GM21619 (cell line): Measurements from ENCODE around the gene PLOD3.
"Not testable (repeated sequence)": the region's sequence is repeated elsewhere in the genome, so short reads cannot be mapped to it uniquely, and the experiment has no call there.

Source experiments
- ATAC-seq: cut with Tn5 transposase; IDR thresholded peaks from one replicate; pipeline ENCODE4 v1.9.1; 2021; ENCODE audit not compliant: unreplicated experiment

Gene PLOD3

GRCh38 chr7:101217388-101218235 lies at the start of gene PLOD3, which contains the start of gene ZNHIT1:
Gene PLOD3 (minus strand): TSS chr7:101217581. CDS start chr7:101217274, 307 bp downstream.
Gene ZNHIT1 (plus strand): TSS chr7:101218165. CDS start chr7:101218196, 31 bp downstream.
- ATAC-seq: peak; percentile 64

GRCh38 chr7:101265622-101266516 lies 48.5 kb upstream of the PLOD3 start:
- ATAC-seq: no peak

- not testable (repeated sequence) for ATAC-seq
Measured at GRCh38 chr7:101264102-101264706, 46.8 kb upstream of the PLOD3 start.

DNA sequence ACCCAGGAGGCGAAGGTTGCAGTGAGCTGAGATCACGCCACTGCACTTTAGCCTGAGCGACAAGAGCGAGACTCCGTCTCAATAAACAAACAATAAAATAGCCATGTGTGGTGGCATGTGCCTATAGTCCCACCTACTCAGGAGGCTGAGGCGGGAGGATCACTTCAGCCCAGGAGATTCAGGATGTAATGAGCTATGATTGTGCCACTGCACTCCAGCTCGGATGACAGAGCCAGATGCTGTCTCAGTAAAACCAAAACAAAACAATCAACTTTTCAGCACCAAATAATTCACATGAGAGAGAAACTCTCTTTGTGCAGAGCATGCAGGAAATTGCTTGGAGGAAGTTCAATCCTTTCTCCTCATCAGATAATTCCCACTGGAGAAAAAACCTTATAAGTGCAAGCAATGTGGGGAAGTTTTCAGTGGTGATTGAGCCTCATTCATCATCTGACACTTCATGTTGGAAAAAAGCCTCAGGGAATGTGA lies 40.9 kb upstream of the PLOD3 start:
- no peak for ATAC-seq

DNA sequence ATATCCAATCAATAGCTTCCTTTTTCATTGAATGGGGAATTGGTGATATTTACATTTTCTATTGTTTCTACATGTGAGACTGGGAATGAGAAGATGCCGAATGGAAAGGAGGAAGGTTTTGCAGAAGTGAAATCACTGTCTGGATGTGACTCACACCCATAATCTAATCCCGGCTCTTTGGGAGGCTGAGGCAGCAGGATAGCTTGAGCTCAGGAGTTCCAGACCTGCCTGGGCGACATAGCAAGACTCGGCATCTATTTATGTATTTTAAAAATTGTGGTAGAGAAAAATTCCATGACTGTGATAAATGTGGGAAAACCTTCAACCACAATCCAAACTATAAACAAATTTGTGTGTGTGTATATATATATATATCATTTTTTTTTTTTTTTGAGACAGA lies 38.4 kb upstream of the PLOD3 start:
- no peak for ATAC-seq

DNA sequence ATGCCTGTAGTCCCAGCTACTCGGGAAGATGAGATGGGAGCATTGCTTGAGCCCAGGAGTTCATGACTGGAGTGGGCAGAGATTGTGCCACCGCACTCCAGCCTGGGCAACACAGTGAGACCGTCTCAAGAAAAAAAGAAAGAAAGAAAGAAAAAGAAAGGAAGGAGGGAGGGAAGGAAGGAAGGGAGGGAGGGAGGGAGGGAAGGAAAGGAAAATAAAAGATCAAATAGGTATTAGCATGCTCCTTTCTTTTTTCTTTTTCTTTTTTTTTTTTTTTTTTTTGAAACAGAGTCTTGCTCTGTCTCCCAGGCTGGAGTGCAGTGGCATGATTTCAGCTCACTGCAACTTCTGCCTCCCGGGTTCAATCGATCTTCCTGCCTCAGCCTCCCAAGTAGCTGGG lies 35.8 kb upstream of the PLOD3 start:
- ATAC-seq: not testable (repeated sequence)

GRCh38 chr7:101251871-101252659 lies 34.7 kb upstream of the PLOD3 start:
- ATAC-seq: peak; percentile 98

DNA sequence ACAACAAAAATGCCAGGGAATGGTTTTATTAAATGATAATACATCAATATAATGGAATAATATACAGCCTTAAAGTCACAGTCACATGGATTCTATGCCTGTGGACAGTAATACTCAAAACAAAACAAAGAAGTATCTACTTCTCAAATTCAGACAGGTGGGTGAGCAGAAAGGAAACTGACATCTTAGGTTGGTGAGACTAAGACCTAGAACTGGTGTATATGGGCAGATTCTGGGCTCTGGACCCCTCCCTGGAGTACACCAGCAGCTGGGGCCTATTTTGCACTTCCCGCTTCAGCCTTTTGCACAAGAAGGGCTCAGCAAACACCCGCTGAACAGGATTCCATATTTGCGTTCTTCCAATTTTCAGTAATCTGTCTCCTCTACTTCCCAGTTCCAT lies 32.9 kb upstream of the PLOD3 start:
- no peak for ATAC-seq

GRCh38 chr7:101248276-101248675 lies 30.9 kb upstream of the PLOD3 start:
- ATAC-seq: no peak

DNA sequence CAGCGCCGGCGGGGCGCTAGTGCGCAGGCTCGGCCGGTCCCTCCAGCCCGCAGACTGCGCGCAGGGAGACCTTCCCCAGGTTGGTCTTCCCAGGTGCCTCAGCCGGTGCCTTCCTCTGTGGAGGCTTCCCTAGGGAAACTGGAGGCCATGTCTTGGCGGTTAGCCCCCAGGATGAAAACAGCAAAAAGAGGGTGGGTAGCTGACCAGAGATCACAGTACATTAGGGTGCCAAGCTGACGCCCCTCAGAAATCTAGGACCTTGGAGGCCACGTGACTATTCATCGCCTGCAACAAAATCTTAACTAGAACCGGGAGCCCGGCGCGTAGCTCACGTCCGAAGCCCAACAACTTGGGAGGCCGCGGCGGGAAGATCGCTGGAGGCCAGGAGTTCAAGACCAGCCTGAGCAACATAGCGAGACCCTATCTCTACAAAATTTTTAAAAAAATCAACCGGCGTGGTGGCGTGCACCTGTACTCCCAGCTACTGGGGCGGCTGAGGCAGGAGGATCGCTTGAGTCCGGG lies 27.8 kb upstream of the PLOD3 start:
- no peak for ATAC-seq

DNA sequence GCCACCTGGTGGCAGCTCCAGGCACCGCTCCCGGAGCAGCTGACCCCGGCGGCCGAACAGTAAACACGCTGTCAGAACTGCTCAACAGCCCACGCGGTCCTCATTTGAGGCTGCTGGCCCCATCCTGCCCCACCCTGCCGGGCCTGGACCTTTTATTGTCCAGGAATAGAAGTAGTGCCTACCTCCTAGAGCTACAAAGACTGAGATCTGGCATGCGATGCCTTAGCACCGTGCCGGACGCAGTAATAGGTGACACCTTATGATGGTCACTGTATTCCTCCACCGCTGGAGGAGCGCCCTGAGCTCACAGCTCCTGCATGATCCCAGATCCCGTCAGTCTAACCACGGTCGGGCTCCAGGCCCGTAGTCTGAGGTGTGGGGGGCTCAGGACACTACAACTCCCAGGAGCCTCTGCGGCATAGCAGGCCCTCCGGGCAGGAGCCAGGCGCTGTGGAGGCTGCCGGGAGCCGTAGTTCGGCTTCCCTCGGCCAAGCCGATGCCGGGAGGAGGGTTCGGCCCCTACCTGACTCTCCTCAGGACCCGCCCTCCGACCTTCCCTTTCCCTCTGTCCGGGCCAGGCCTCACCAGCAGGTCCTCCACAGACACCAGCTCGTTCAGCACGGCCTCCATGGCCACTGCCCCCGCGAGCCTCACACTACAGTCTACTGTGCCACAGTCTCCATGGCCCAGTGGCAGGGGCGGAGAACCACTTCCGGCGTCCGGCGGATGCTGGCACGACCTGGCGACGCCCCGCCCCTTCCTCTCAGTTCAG lies 27.2 kb upstream of the PLOD3 start, which contains the start of gene FIS1:
Gene FIS1, minus strand, starts transcription at position 707 of the 772 bp plus-strand sequence. Its CDS starts 77 bp downstream, at position 630.
- peak; percentile 86 for ATAC-seq

DNA sequence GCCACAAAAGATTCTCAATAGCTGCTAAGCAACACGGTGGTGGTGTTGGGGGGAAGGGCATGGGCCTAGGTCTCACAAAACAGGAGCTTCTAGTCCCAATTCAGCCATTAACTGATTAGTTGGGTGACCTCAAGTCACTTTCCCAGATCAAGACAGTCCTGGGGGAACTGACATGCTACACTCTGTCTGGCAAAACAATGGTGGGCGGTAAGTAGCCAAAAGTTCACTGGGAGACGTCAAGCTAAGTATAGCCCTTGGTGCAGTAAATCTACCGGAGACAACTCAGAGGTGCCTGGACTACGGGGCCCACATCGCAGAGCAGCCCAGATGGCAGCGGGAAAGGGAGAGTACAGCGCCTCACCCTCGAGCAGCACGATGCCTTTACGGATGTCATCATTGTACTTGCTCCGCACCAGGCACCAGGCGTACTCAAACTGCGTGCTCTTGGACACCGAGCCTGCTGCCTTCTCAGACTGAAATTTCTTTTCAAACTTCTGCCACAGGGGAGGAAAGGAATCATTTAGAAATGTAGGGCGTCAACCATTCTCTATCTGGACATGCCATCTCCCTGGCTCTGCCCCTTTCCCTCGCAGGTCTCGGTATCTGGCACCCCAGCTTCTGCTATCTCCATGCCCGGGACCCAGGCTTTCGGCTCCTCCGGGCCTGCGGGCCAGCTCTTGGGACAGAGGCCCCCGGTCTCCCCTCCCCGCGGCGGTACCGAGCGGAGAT lies 26.4 kb upstream of the PLOD3 start:
- ATAC-seq: no peak

DNA sequence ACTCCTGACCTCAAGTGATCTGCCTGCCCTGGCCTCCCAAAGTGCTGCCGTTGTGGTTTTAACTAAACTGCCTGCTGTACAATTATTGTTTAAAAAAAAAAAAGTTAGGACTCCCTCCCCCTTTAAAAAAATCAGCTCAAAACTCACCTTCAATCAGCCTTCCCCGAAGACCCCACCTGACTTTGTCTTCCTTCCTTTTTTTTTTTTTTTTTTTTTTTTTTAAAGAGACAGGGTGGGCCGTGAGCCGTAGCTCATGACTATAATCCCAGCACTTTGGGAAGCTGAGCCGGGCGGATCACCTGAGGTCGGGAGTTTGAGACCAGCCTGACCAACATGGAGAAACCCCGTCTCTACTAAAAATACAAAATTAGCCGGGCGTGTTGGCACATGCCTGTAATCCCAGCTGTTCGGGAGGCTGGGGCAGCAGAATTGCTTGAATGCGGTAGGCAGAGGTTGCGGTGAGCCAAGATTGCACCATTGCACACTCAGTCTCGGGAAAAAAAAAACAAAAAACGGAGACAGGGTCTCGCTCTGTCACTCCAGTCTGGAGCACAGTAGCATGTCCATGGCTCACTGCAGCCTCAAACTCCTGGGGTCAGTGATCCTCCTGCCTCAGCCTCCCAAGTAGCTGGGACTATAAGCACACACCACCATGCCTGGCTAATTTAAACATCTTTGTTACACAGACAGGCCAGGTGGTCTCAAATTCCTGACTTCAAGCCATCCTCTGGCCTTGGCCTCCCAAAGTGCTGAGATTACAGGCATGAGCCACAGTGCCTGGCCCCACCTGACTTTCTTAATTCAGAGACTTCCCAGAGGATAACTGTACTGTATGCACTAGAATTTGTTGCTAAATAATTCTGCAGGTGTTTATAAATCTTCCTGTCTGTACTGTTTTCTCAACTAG lies 24.3 kb upstream of the PLOD3 start:
- no peak for ATAC-seq

DNA sequence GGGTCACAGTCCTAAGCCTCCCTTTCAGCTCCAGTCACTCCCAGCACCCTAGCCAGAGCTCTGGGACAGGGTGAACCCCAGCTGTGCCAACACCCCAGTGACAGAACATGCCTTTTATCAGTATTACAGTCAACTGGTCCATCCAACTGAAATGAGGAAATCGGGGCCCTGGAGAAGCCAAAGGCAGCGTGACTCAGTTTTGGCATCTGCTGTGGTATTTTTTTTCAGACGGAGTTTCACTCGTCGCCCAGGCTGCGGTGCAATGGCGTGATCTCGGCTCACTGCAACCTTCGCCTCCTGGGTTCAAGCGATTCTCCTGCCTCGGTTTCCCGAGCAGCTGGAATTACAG lies 23.6 kb upstream of the PLOD3 start:
- no peak for ATAC-seq

DNA sequence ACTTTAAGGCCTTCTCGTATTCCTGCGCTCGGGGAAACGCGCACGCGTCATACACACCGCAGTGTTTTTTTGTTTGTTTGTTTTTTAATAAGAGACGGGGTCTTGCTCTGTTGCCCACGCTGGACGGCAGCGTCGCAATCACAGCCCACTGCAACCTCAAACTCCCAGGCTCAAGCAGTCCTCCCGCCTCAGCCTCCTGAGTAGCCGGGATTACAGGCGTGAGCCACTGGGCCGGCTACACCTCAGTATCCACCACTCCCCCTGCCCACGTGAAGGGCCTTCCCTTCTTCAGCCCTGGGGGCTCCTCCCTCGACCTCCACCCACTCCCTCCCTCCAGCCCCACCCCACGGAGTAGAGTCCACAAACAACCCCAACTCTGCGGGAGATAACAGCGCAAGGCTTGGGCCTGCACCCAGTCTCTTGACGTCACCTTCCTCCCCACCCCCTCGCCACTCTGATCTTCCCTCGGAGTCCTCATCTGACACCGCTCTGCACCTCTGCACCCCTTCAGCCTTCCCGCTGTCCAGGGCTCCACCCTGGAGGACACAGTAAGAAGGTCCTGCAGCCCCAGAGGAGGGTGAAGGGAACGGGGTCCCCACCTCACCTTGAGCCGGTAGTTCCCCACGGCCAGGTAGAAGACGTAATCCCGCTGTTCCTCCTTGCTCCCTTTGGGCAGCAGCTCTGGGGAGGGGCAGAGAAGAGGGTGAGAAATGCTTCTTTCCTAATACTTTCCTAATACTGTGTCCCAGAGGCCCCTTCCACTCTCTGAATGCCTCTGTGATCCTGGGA lies 23.0 kb upstream of the PLOD3 start:
- ATAC-seq: no peak

GRCh38 chr7:101239951-101240220 lies 22.5 kb upstream of the PLOD3 start:
- ATAC-seq: no peak
